Measurements from ENCODE around the gene JAKMIP1.

DNA sequence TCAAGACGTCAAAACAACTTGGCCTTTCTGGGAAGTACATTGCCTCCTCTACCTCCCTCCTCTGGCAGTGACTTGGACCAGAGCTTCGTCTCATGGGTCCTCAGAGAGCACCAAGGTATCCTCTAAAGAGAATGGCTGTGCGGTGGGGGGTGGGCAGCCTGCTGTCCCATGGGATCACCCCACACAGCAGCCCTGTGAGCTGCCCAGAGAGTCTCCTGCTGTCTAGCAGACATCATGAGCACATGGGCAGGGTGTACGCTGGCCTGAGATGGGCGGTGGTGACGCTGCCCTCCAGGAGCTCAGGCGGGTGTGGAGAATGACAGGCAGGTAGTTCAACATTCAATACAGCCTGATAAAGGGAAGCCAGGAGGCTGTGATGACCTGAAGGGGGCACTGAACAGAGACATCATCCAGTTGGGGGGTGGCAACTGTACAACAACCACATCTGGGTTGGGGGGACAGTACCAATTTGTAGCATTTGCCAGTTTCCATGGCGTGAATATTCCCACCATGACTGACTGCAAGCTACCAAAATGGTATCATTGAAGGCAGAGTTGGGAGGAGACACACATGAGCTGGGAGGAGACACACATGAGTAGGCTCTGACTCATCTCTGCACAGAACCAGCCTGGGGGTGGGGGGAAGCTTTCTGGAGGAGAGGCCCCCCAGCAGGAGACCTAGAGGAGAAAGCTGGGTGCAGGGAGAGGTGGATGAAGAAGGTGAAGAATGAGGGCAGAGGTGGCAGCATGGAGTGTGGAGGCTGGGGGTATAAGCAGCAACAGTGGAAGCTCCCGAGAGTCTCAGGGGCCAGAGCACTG is 218.0 kb downstream of the JAKMIP1 start:
- TF ChIP-seq POLR2AphosphoS5 (IDR thresholded peaks at IDR 0.05) (no peak), CTCF (IDR thresholded peaks at IDR 0.05) (no peak), POLR2A (IDR thresholded peaks at IDR 0.05) (no peak), EP300 (IDR thresholded peaks at IDR 0.05) (no peak)

Measured in upper lobe of left lung (tissue), 4 donors.